K562 (cell line): ENCODE results near the gene CCNYL1. TPM values are rescaled to one million over a fixed set of nuclear protein-coding genes. Genes with fewer than 3 reads are reported as not detected.
A peak's percentile ranks its signal among the peaks of the same experiment; 100 is the strongest.

Experiments
- ATAC-seq: fragments of 200-7000 bp; cut with Tn5 transposase; 3 replicates; pipeline ENCODE4 v1.9.1; 2020; ENCODE audit warnings: moderate library complexity
- BruUV-seq: library from RNA; stranded (reverse); fragments of 400-500 nt; replicated peaks from 2 replicates; lab custom pipeline; 2021; lab: Mats Ljungman, UMichigan
- CTCF ChIA-PET: fragments of 300-600 bp; formaldehyde crosslinking; extraction: SDS; loops from one replicate; lab custom pipeline; 2021; ENCODE audit warnings: low intra/inter-chr PET ratio; lab: Yijun Ruan, JAX
- POLR2A ChIA-PET: fragments of 300-600, 350-650 bp; sonication (Branson Sonifier 250); formaldehyde crosslinking; extraction: SDS; loops from one replicate; lab custom pipeline; 2021; ENCODE audit warnings: antibody characterized with exemption, inconsistent platforms; lab: Yijun Ruan, JAX
- DNase-seq, 4 experiments: peaks; one replicate each; pipeline versions ENCODE4 v3.0.0 to v3.0.0-alpha.2; 2011 to 2018; ENCODE audit warnings: low spot score in 3 of 4, mixed read lengths in 3 of 4; ENCODE audit errors: extremely low read depth in 1 of 4
- FAIRE-seq: peaks from 2 replicates; lab custom pipeline; 2011; peaks lifted over from hg19 to GRCh38; lab: Jason Lieb, UNC
- H2AFZ ChIP-seq: 2 replicates; pipeline ENCODE4 v1.6.0; 2011; ENCODE audit warnings: low read depth, low read length, control low read depth, inconsistent platforms
- H3K27ac ChIP-seq: fragments of 200-600 bp; 3 replicates; pipeline ENCODE4 v1.8.0; 2011; ENCODE audit warnings: low read depth, mild to moderate bottlenecking, control low read depth, inconsistent platforms, low read length, moderate library complexity, mixed read lengths; ENCODE audit errors: extremely low read depth
- H3K27me3 ChIP-seq, 2 experiments: fragments of 300-600 bp in 1 of 2; 2 replicates in 1 of 2; 3 replicates in 1 of 2; pipeline versions ENCODE4 v1.6.0 to v1.8.0; 2011; ENCODE audit warnings: inconsistent platforms in 2 of 2, low read length in 2 of 2, mild to moderate bottlenecking in 1 of 2, mixed read lengths in 1 of 2, moderate library complexity in 1 of 2; ENCODE audit not compliant: control insufficient read depth in 2 of 2, insufficient read depth in 2 of 2
- H3K36me3 ChIP-seq: fragments of 300-600 bp; 3 replicates; pipeline ENCODE4 v1.8.0; 2011; ENCODE audit warnings: mild to moderate bottlenecking, low read length, inconsistent platforms; ENCODE audit not compliant: control insufficient read depth, insufficient read depth
- H3K4me1 ChIP-seq, 2 experiments: fragments of 200-600 bp in 1 of 2; replicated peaks in 1 of 2; 2 replicates in 1 of 2; 3 replicates in 1 of 2; pipeline versions ENCODE4 v1.5.1 to v1.8.0; 2011; ENCODE audit warnings: inconsistent platforms in 2 of 2, low read length in 2 of 2, mild to moderate bottlenecking in 1 of 2, mixed read lengths in 1 of 2, moderate library complexity in 1 of 2; ENCODE audit not compliant: control insufficient read depth in 2 of 2, insufficient read depth in 2 of 2
- H3K4me2 ChIP-seq: 2 replicates; pipeline ENCODE4 v1.6.1; 2011; ENCODE audit warnings: low read length, control low read depth, inconsistent platforms, mixed read lengths; ENCODE audit not compliant: insufficient read depth
- H3K4me3 ChIP-seq: fragments of 200-600 bp; sonication (generic), shearing (Covaris generic); 2 replicates; pipeline ENCODE4 v1.5.1; 2016; ENCODE audit warnings: control low read depth, inconsistent platforms
- H3K79me2 ChIP-seq: fragments of 200-600 bp; 3 replicates; pipeline ENCODE4 v1.8.0; 2011; ENCODE audit warnings: low read length, inconsistent platforms; ENCODE audit not compliant: control insufficient read depth, insufficient read depth
- H3K9ac ChIP-seq, 2 experiments: 2 replicates each; pipeline versions ENCODE4 v1.6.0 to v1.6.1; 2011; ENCODE audit warnings: low read depth in 2 of 2, low read length in 2 of 2, control low read depth in 1 of 2, inconsistent platforms in 1 of 2, mild to moderate bottlenecking in 1 of 2, mixed read lengths in 1 of 2; ENCODE audit not compliant: insufficient read depth in 1 of 2
- H3K9me1 ChIP-seq: one replicate; pipeline ENCODE4 v1.6.0; 2011; ENCODE audit warnings: inconsistent platforms, mild to moderate bottlenecking, low read length, moderate library complexity; ENCODE audit not compliant: control insufficient read depth, insufficient read depth
- H3K9me3 ChIP-seq: replicated peaks from 2 replicates; pipeline ENCODE4 v1.5.1; 2011; ENCODE audit warnings: low read depth, low read length, inconsistent platforms; ENCODE audit not compliant: control insufficient read depth, insufficient read depth
- H4K20me1 ChIP-seq: replicated peaks from 2 replicates; pipeline ENCODE4 v1.6.1; 2011; ENCODE audit warnings: low read length, inconsistent platforms, mixed read lengths; ENCODE audit not compliant: control insufficient read depth, insufficient read depth
- GATA2 ChIP-seq: sonication (generic); formaldehyde crosslinking; IDR thresholded peaks from 2 replicates; pipeline ENCODE4 v1.4.0; 2020; ENCODE audit warnings: mild to moderate bottlenecking, missing genetic modification reagents
- RAD21 ChIP-seq, 2 experiments: fragments of 250-450 bp in 1 of 2; fragments of 450-650 bp in 1 of 2; sonication (Bioruptor Pico) in 1 of 2; formaldehyde crosslinking in 1 of 2; IDR thresholded peaks in 1 of 2; conservative IDR thresholded peaks in 1 of 2; 2 replicates each; pipeline versions ENCODE4 v1.4.0 to v1.8.0; 2020 to 2022; ENCODE audit warnings: mild to moderate bottlenecking in 2 of 2, moderate library complexity in 1 of 2
- ZNF263 ChIP-seq: sonication (generic); formaldehyde crosslinking; IDR thresholded peaks from 2 replicates; pipeline ENCODE4 v1.8.0; 2022; ENCODE audit warnings: mild to moderate bottlenecking, missing genetic modification reagents, borderline replicate concordance
- WGBS: fragments of 100-300 bp; shearing (Covaris generic); methylation state at CpG from one replicate; pipeline ENCODE4 v1.1.6; 2016; ENCODE audit warnings: low coverage, mixed read lengths; ENCODE audit not compliant: insufficient coverage; ENCODE audit errors: missing lambda C conversion rate; 5-methylcytosine and 5-hydroxymethylcytosine counted together
- in situ Hi-C: fragments of 300-500 bp; cut with MboI; formaldehyde crosslinking; loops from 4 replicates; pipeline ENCODE4 v1.15.0; 2018; ENCODE audit warnings: inconsistent platforms, mixed read lengths
- intact Hi-C: fragments of 100-400 bp; cut with micrococcal nuclease; formaldehyde crosslinking; loops from 2 replicates; pipeline ENCODE4 v1.14.2; 2022
- polyA plus RNA-seq, 8 experiments: library from polyadenylated mRNA; depleted of rRNA in 4 of 8; stranded (reverse) in 5 of 8; unstranded in 3 of 8; fragments of >200 nt; fragmentation: Nextera tagmentation in 2 of 8; fragmentation: Illumina TruSeq in 1 of 8; extraction: Ambion mirVana in 2 of 8; extraction: Trizol in 1 of 8; gene quantifications; 2 replicates each; pipeline versions ENCODE4 v1.2.1 to v1.2.3, GENCODE V29; 2011 to 2014; ENCODE audit warnings: inconsistent platforms in 1 of 8, missing spikeins in 1 of 8
- total RNA-seq, 7 experiments: library from RNA; depleted of rRNA in 6 of 7; stranded (reverse); fragments of >200 nt in 6 of 7; fragmentation: Illumina TruSeq in 2 of 7; extraction: Trizol in 2 of 7; gene quantifications; 2 replicates each; pipeline versions ENCODE4 v1.2.1 to v1.2.3, GENCODE V29; 2011 to 2021; ENCODE audit warnings: low replicate concordance in 1 of 7
- TF ChIP-seq, protein P1 (sequence below), 3 experiments: IDR thresholded peaks in 2 of 3; conservative IDR thresholded peaks in 1 of 3; 2 replicates each; pipeline ENCODE4 v1.5.1; 2011 to 2012; ENCODE audit warnings: low read length in 3 of 3, mild to moderate bottlenecking in 3 of 3, control low read depth in 2 of 3, improper control_type of control experiment in 1 of 3, inconsistent platforms in 1 of 3, low read depth in 1 of 3, mixed read lengths in 1 of 3, moderate library complexity in 1 of 3; ENCODE audit not compliant: insufficient read depth in 2 of 3
- TF ChIP-seq, protein P2 (sequence below), 2 experiments: fragments of 450-650 bp; formaldehyde crosslinking in 1 of 2; IDR thresholded peaks; 2 replicates each; pipeline versions ENCODE4 v1.4.0 to v1.6.1; 2014 to 2020; ENCODE audit warnings: mild to moderate bottlenecking in 2 of 2, borderline replicate concordance in 1 of 2, low read depth in 1 of 2
- TF ChIP-seq, protein P3 (sequence below): IDR thresholded peaks from 2 replicates; pipeline ENCODE4 v1.6.1; 2011; ENCODE audit warnings: borderline replicate concordance, low read depth, mild to moderate bottlenecking, moderate library complexity, low read length; ENCODE audit not compliant: insufficient read depth, poor library complexity, severe bottlenecking

CCNYL1 gene
- total and polyA plus RNA-seq, 9 of the 15 experiments (the other 6 are each of a cell fraction or from before 2014, with no cell fraction given) = 1.9 to 7.5 (median 4.7) TPM

DNA sequence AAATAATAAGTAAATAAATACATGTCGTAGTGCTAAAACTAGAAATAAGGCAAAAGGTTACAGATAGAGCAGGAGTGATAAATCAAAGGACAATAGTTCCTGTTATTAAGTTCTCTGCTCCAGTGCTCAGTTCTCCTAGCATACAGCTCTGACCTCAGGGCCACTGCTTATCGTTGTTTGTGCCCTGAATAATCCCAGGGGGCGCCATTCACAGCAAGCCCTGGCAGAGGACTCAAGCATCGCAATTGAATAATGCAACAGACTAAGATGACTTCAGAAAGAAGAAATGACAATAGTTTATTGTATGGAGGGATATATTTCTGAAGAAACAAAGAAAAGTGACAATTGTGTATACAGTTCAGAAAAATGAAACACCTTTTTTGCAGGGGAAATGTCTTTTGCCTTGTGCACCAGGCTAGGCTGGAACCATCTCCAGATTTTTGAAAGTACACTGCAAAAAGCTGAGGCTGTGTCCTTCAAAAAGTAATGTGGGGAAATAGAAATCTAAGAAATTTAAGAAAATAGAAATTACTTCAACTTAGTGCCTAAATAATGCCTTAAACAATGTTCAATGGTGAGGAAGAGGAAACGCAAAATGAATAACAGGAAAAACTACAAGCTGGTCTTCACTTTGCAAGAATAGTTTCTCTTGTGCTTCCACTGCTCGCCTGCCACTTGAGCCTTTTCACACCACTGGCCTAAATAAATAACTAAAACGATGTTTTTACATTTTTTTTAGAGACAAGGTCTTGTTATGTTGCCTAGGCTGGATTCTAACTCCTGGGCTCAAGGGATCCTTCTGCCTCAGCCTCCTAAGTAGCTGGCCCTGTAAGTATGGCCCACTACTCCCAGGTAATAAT is 19.0 kb upstream of the CCNYL1 start:
- DNase-seq = peak; percentile 22 to 62 (median 33)
- peak; percentile 92 for ATAC-seq
- Histone ChIP-seq H3K4me1 (no peaks in the 10 kb centered on the region; a peak in 1 of 5 replicates), H3K4me2 (no peak overlapping the region), H3K4me3 (no peak overlapping the region), H2AFZ (no peak overlapping the region), H3K9me1 (no peaks in the 10 kb centered on the region), H3K79me2 (no peaks in the 10 kb centered on the region), H3K27me3 (no peaks in the 10 kb centered on the region), H3K27ac (no peak overlapping the region), H3K9me3 (no peaks in the 10 kb centered on the region), H3K9ac (no peak overlapping the region), H3K36me3 (no peaks in the 10 kb centered on the region), H4K20me1 (no peaks in the 10 kb centered on the region)
- CTCF ChIA-PET = no interaction called here
- no TSS peak for BruUV-seq
- in situ Hi-C loops = no loop called here
- intact Hi-C loops = no loop called here
- POLR2A ChIA-PET = interaction anchor here (1.7 kb wide), 1 partner anchor 11 kb away, joined by 4 read pairs; no protein-coding TSS in a partner anchor
- peak; percentile 80 for FAIRE-seq
- TF ChIP-seq, protein P1, sequence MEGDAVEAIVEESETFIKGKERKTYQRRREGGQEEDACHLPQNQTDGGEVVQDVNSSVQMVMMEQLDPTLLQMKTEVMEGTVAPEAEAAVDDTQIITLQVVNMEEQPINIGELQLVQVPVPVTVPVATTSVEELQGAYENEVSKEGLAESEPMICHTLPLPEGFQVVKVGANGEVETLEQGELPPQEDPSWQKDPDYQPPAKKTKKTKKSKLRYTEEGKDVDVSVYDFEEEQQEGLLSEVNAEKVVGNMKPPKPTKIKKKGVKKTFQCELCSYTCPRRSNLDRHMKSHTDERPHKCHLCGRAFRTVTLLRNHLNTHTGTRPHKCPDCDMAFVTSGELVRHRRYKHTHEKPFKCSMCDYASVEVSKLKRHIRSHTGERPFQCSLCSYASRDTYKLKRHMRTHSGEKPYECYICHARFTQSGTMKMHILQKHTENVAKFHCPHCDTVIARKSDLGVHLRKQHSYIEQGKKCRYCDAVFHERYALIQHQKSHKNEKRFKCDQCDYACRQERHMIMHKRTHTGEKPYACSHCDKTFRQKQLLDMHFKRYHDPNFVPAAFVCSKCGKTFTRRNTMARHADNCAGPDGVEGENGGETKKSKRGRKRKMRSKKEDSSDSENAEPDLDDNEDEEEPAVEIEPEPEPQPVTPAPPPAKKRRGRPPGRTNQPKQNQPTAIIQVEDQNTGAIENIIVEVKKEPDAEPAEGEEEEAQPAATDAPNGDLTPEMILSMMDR (IDR thresholded peaks at IDR 0.05 in 2 of 3, conservative IDR thresholded peaks at IDR 0.05 in 1 of 3; ENCODE audit: insufficient read depth in 2 of 3, low read depth in 1 of 3, low read length in 3 of 3) = peak; percentile 59 to 68 (median 67)
- TF ChIP-seq RAD21 (CRISPR knock-in tag; conservative IDR thresholded peaks at IDR 0.05 in 1 of 2, IDR thresholded peaks at IDR 0.05 in 1 of 2) = peak in 1 of 2 experiments; percentile 49; a peak in 3 of 4 replicates
- TF ChIP-seq GATA2 = no peak
- TF ChIP-seq, protein P2, sequence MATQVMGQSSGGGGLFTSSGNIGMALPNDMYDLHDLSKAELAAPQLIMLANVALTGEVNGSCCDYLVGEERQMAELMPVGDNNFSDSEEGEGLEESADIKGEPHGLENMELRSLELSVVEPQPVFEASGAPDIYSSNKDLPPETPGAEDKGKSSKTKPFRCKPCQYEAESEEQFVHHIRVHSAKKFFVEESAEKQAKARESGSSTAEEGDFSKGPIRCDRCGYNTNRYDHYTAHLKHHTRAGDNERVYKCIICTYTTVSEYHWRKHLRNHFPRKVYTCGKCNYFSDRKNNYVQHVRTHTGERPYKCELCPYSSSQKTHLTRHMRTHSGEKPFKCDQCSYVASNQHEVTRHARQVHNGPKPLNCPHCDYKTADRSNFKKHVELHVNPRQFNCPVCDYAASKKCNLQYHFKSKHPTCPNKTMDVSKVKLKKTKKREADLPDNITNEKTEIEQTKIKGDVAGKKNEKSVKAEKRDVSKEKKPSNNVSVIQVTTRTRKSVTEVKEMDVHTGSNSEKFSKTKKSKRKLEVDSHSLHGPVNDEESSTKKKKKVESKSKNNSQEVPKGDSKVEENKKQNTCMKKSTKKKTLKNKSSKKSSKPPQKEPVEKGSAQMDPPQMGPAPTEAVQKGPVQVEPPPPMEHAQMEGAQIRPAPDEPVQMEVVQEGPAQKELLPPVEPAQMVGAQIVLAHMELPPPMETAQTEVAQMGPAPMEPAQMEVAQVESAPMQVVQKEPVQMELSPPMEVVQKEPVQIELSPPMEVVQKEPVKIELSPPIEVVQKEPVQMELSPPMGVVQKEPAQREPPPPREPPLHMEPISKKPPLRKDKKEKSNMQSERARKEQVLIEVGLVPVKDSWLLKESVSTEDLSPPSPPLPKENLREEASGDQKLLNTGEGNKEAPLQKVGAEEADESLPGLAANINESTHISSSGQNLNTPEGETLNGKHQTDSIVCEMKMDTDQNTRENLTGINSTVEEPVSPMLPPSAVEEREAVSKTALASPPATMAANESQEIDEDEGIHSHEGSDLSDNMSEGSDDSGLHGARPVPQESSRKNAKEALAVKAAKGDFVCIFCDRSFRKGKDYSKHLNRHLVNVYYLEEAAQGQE (IDR thresholded peaks at IDR 0.05; ENCODE audit: borderline replicate concordance) = 0 out of 2 replicates have a peak, but pooled peaks have one; percentile 6
- TF ChIP-seq, protein P2 (CRISPR knock-in tag; IDR thresholded peaks at IDR 0.05; ENCODE audit: low read depth) = no peak
- TF ChIP-seq, protein P3, sequence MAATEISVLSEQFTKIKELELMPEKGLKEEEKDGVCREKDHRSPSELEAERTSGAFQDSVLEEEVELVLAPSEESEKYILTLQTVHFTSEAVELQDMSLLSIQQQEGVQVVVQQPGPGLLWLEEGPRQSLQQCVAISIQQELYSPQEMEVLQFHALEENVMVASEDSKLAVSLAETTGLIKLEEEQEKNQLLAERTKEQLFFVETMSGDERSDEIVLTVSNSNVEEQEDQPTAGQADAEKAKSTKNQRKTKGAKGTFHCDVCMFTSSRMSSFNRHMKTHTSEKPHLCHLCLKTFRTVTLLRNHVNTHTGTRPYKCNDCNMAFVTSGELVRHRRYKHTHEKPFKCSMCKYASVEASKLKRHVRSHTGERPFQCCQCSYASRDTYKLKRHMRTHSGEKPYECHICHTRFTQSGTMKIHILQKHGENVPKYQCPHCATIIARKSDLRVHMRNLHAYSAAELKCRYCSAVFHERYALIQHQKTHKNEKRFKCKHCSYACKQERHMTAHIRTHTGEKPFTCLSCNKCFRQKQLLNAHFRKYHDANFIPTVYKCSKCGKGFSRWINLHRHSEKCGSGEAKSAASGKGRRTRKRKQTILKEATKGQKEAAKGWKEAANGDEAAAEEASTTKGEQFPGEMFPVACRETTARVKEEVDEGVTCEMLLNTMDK = peak; percentile 40
- no peak for TF ChIP-seq ZNF263 (CRISPR knock-in tag)
- WGBS = 22% methylated on average over 6 of the region's 7 CpGs
